ENCODE measurements around the gene POSTN. TPM values are rescaled to one million over a fixed set of nuclear protein-coding genes. Genes with fewer than 3 reads are reported as not detected.

POSTN gene
- total RNA-seq, 4 donors from 2014 or later: 10.5 to 25.3 (median 20.0) TPM

- Histone ChIP-seq H3K27ac (no peak overlapping the region), H3K36me3 (no peaks in the 10 kb centered on the region), H3K27me3 (no peaks in the 10 kb centered on the region), H3K4me3 (no peak overlapping the region), H3K9me3 (no peaks in the 10 kb centered on the region), H3K4me1 (no peaks in the 10 kb centered on the region)
- DNase-seq (no peak), ATAC-seq (no peak)
- TF ChIP-seq POLR2A (IDR thresholded peaks at IDR 0.05) (no peak), CTCF (IDR thresholded peaks at IDR 0.05 in 4 of 5, conservative IDR thresholded peaks at IDR 0.05 in 1 of 5) (no peak)
- intact Hi-C loops (cut with DNase I; ENCODE audit: low total_unique reads) (no loop called here), in situ Hi-C loops (cut with MboI; ENCODE audit: low sequenced_read_pairs in 4 of 4) (no loop called here)
Measured at GRCh38 chr13:37539976-37540605, 58.5 kb downstream of the POSTN start.

GRCh38 chr13:37539170-37539569 lies 59.4 kb downstream of the POSTN start:
- Histone ChIP-seq H3K9me3 (no peaks in the 10 kb centered on the region), H3K4me1 (no peaks in the 10 kb centered on the region), H3K27ac (no peak overlapping the region), H3K4me3 (no peak overlapping the region), H3K36me3 (no peaks in the 10 kb centered on the region), H3K27me3 (no peaks in the 10 kb centered on the region)
- no peak for TF ChIP-seq CTCF (IDR thresholded peaks at IDR 0.05 in 4 of 5, conservative IDR thresholded peaks at IDR 0.05 in 1 of 5)
- TF ChIP-seq POLR2A (IDR thresholded peaks at IDR 0.05): no peak
- DNase-seq (no peak), ATAC-seq (no peak)
- in situ Hi-C loops (cut with MboI; ENCODE audit: low sequenced_read_pairs in 4 of 4): no loop called here
- intact Hi-C loops (cut with DNase I; ENCODE audit: low total_unique reads): no loop called here

- Histone ChIP-seq H3K9me3 (no peaks in the 10 kb centered on the region), H3K27ac (no peak overlapping the region), H3K27me3 (no peaks in the 10 kb centered on the region), H3K36me3 (no peaks in the 10 kb centered on the region), H3K4me3 (no peak overlapping the region), H3K4me1 (no peaks in the 10 kb centered on the region)
- intact Hi-C loops (cut with DNase I; ENCODE audit: low total_unique reads): no loop called here
- in situ Hi-C loops (cut with MboI; ENCODE audit: low sequenced_read_pairs in 4 of 4): no loop called here
- no peak for DNase-seq
- no peak for ATAC-seq
- no peak for TF ChIP-seq POLR2A (IDR thresholded peaks at IDR 0.05)
- no peak for TF ChIP-seq CTCF (IDR thresholded peaks at IDR 0.05 in 4 of 5, conservative IDR thresholded peaks at IDR 0.05 in 1 of 5)
Measured at GRCh38 chr13:37535501-37535900, 63.1 kb downstream of the POSTN start.

- H3K36me3 ChIP-seq: no peaks in the 10 kb centered on the region
- H3K27me3 ChIP-seq: no peaks in the 10 kb centered on the region
- H3K4me1 ChIP-seq: no peaks in the 10 kb centered on the region
- H3K4me3 ChIP-seq: no peak overlapping the region
- H3K9me3 ChIP-seq: no peaks in the 10 kb centered on the region
- DNase-seq: no peak
- TF ChIP-seq POLR2A (IDR thresholded peaks at IDR 0.05) (no peak), CTCF (IDR thresholded peaks at IDR 0.05 in 4 of 5, conservative IDR thresholded peaks at IDR 0.05 in 1 of 5) (no peak)
- intact Hi-C loops (cut with DNase I; ENCODE audit: low total_unique reads) (no loop called here), in situ Hi-C loops (cut with MboI; ENCODE audit: low sequenced_read_pairs in 4 of 4) (no loop called here)
- ATAC-seq: no peak
- H3K27ac ChIP-seq: no peak overlapping the region
Measured at GRCh38 chr13:37534676-37535075, 63.9 kb downstream of the POSTN start.

GRCh38 chr13:37534181-37534580 lies 64.4 kb downstream of the POSTN start:
- DNase-seq (no peak), ATAC-seq (no peak)
- H3K4me1 ChIP-seq: no peaks in the 10 kb centered on the region
- no peak overlapping the region for H3K4me3 ChIP-seq
- TF ChIP-seq CTCF (IDR thresholded peaks at IDR 0.05 in 4 of 5, conservative IDR thresholded peaks at IDR 0.05 in 1 of 5) (no peak), POLR2A (IDR thresholded peaks at IDR 0.05) (no peak)
- no peaks in the 10 kb centered on the region for H3K27me3 ChIP-seq
- H3K9me3 ChIP-seq: no peaks in the 10 kb centered on the region
- in situ Hi-C loops (cut with MboI; ENCODE audit: low sequenced_read_pairs in 4 of 4) (no loop called here), intact Hi-C loops (cut with DNase I; ENCODE audit: low total_unique reads) (no loop called here)
- no peak overlapping the region for H3K27ac ChIP-seq
- no peaks in the 10 kb centered on the region for H3K36me3 ChIP-seq
